COR-L47 (cell line): ENCODE measurements around the gene CHRND.

Experiments used
- DNase-seq: peaks from one replicate; lab custom pipeline; 2025; lab: John Stamatoyannopoulos, UW

Gene CHRND

DNA sequence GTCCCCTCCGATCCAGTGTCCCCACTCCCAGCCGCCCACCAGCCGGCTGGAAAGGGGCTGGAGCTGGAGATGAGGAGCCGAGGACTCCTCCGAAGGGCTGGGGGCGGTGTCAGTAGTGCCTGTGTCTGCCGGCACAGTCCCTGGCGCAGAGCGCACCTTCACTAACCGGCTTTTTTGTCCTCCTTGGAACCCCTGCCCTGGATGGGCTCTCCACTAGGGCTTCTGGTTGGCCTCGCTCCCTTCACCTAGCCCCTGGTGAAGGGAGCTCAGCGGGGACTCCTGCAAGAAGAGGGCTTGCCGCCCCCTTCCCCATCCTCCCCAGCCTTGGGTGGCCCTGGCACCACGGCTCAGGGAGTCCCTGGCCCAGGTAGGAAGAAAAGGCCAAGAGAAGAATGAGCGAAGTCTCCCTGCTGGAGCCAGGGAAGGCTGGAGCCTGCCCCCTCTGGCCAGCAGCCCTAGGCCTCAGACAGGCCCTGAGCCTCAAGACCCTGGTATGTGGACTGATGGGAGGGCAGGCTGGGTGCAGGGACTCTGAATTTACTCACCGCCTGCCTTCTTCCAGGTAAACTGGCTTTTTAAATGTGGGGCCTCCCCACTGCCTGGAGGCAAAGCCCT lies 37.8 kb upstream of the CHRND start:
- DNase-seq, result no peak

DNA sequence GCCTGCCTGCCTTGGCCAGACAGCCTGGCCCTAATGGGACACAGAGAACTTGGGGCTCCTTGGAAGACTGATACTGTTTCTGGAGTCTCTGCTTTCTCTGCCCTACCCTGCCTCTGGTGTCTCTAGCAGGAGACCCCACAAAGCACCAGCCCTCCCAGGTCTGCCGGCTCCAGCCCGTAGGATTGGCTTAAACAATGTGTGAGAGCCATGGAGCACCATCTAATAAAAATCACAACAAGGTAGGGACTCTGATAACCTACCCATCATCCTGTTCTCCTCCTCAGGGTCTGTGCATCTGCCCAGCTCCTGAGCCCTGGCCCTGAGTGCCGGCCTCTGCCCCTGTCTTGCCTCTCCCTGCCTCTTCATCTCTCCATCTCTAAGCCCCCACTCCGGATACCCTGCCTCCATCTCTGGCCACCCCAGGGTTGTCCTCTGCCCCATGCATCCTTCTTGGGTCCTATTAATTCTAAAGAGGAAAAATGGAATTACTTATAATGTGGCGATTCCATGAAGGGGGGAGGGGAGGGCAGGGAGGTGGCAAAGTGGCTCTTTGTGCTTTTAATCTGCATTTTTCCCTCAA lies 37.1 kb upstream of the CHRND start:
- DNase-seq, result no peak

DNA sequence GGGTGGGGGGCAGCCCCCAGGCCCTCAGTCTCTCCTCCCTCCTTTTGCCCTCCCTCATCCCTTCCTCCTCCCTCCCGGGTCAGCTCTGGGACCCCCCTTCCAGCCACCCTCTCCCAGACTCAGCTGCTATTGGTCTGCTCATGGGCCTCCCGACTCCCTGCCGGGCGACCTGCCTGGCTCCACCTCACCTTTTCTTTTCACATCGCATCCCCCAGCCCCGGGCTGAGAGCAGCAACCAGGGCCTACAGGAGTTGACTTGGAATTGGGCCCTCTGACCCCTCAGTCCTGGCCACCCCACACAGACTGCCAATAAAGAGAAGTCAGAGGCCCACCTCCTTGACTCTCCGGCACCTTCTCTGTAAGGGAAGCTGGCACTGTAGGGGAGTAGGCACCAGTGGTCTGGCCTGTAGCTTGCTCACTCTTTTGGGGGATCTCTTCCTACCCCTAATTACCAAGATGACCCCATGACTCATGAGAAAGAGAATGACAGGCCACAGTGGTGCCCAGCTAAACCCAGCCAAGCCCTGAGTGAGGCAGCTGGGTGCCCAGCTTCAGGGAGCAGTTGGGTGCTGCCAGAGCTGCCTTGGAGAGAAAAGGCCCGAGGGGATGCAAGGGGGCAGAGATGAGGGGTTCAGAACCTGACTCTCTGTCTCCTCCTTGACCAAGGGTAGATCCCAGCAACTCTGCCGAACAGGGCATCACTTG lies 36.3 kb upstream of the CHRND start:
- no peak for DNase-seq

DNA sequence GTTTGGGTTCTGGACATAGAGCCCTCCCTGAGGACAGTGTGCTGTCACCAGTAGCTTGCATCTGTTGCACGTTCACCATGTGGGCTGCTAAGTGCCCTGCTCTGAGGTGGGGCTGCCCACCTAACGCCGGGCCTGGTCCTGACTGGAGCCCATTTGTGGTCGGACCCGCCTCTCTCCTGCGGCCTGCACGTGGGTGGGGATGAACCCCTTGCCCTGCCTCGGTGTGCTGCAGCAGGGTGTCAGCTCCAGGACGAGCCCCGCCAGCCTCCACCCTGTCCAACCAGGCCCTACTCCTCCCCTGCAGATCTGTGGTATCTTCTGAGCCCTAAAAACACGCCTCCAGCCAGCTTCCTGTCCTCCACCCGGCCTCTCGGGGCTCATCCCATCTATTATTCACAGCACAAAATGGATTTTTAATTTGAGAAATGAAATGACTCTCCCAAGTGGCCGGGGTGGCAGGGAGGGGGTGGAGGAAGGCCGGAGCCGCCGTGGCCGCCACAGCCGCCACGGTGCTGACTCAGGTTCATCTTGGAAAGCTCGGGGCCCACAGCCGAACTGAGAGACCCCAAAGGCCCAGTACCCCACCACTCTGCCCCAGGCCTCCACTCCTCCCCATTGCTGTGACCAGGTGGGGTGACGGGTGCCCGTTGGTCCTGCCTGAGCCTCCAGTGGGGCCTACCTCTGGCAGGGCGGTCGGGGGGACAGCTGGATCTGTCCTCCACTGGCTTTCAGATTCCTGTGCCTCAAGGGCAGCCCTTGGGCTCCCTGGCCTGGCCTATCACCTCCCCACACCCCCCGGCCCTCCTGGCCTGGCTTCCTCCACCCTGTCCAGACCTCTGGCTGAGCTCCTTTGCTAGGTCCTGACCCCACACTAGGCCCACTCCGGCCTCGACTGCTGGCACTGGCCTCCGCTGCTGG lies 35.5 kb upstream of the CHRND start:
- DNase-seq, result no peak

DNA sequence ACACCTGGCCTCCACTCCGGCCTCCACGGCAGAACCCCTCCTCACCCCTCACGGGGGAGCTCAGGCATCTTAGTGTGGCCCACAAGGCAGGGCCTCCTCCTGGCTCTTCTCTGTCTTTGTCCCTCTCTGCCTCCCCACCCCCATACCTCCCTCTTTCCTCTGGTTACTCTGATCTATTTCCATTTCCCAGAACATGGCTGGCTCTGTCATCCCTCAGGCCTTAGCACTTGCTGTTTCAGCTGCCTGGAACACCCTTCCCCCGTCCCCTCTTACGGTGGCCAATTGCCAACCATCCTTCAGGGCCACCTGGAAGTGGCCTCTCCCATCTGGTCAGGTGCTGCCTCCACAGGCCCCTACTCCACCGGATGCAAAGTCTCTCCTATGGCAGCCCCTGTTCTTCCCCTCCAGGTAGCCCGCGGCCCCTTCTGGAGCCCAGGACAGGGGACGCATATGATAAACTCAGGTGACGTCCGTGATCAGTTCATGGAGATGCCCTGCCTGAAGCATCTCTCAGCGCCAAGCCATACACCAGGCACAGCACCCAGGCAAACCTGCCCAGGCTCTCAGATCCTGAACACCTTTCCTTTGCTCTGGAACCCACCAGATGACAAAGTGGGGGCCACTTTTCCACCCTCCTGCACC lies 34.7 kb upstream of the CHRND start:
- DNase-seq, result no peak

DNA sequence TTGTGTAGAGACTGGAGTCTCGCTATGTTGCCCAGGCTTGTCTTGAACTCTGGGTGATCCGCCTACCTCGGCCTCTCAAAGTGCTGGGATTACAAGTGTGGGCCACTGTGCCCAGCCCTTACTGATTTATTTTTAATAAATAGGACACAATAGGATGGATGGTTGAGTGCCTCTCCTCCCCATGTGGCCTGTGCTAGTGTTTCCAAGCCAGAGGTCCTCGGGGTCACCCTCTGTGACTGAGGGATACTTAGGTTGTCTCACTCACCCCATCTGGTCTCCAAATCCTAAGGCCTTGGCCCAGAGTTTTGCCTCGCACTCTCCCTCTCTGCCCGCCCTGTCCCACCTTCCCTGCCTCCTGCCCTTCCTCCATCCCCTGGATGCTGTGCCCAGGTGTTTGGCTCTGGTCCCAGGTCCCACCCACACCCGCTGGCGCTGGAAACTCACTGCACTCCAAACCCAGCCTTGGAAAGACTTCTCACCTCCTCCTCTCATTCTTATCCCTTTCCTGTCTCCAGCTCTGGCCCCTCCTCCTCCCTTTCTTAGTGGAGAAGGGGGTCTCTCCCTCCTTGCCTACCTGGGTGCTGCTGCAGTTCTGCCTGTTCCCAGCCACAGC lies 33.6 kb upstream of the CHRND start:
- no peak for DNase-seq

DNA sequence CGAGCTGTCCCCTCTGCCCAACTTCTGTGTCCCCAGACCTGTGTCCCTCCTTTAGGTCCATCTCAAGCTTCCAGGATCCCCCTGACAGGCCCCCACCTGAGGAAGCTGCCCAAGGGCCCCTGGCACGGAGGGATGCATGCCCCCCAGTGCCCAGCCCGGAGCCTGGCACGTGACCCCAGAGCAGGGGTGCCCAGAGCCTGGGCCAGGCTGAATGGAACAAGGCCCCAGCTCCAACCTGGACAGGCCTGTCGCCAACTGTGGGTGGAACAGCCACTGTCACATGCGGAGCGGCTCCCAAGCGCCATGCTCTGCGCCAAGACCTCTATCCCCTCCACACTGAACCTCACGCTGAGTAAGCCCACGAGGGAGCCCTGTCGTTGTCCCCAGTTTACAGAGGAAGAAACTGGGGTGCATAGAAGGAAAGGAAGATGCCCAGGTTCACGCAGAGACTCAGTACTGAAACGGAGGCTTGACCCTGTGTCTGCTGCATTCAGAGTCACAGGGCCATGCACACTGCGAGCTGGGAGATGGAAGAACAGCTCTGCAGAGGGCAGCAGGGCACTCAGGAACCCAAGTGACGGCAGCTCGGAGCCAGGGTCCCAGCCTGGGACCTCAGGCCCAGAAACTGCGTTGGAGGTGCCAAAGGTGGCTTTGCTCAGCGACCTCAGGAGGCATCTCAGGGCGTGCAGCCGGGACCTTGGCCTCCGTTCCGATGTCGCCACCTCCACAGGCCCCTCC lies 32.8 kb upstream of the CHRND start:
- DNase-seq, result no peak

DNA sequence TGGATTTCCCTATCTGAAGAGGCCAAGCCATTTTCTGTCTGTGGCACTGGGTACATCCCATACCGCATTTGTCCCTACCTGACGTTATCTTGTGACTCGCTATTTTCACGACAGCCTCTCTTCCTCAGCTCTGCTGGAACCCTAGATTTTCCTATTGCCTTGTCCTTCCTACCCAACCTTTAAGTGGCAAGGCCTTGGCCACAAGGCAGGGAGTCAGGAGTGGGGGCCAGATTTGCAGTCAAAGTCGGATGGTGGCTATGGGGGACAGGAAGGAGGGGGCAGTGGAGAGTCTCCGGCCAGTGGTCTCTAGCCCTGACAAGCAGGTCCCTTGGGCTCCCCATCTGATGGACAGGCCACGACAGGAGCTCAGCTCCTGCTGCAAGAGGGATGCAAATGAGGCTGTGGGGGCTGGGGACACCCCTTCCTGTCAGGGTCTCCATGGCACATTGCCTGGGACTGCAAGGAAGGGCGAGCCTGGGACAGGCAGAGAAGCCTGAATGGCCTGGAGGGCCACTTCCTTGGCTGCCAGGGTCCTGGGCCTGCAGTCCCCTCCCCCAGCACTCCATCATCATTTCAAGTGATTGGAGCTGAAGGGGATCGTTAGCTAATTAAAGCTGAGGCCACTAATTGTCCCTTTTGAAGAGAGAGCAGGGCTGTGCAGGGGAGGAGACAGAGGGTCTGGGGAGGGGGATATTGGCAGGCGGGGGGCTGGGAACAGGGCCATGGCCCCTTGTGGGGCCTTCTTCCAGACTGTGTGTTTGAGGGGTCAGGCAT lies 32.1 kb upstream of the CHRND start:
- DNase-seq, result no peak

DNA sequence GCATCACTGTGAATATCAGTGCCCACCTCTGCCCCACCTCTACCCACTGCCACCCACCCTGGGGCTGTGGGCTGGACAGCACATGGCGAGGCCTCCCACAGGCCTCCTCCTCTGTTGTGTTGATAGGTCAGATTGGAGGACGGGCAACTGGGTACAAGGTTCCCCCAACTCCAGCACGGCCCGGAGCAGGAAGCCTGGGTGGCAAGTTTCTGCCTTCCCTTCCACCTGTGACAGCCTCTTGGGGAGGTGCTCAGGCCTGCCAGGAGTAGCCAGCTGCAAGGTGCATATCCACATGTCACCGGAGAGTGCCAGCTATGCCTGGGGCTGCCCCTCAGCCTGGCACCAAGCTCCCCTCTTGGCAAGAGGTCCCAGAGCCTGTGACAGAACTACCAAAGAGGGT lies 31.4 kb upstream of the CHRND start:
- DNase-seq, result no peak

DNA sequence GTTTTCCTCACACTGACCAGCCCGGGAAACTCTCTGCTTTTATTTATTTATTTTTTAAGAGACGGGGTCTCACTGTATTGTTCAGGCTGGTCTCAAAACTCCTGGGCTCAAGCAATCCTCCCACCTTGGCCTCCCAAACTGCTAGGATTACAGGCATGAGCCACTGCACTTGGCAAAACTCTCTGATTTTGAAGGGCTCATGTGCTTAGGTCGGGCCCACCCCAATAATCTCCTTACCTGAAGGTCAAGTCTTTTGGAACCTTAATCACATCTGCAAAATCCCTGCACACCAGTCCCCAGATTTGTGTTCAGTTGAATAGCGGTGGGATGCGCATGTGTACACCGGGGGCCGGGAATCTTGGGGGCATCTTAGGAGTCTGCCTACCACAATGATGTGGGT lies 30.7 kb upstream of the CHRND start:
- DNase-seq, result no peak

DNA sequence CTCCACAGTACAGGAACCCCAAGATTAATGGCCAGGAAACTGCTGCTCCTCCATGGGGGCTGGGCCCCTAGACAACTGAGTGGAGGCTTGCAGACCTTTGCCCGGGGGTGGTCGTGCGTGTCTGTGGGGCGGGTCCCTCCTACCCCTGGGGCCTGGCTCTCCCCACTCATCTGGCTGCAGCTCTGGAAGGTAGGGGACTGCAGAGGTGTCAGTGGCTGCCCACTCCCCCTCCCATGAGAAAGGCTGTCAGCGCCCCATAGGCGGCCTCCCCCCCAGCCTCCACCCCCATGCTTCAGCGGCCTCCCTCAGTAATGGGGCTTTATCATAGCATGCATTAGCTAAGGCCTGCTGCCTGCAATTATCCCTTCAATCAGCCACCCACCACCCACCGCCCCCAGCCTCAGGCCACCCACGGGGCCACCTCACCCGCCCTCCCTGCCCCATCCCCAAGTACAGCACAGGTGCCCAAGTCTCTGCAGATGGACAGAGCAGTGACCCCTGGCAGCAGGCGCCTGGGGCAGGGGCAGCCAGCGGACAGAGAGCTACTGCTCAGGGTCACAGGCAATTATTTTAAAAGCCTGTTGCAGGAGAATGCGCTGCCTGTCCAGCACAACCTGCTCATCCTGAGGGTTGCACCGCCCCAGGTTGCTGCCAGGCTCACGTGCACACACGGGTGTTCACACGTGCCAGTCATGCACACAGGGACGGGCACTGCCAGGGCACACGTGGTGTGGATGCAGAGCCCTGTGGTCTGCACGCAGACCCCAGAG lies 29.3 kb upstream of the CHRND start:
- no peak for DNase-seq

DNA sequence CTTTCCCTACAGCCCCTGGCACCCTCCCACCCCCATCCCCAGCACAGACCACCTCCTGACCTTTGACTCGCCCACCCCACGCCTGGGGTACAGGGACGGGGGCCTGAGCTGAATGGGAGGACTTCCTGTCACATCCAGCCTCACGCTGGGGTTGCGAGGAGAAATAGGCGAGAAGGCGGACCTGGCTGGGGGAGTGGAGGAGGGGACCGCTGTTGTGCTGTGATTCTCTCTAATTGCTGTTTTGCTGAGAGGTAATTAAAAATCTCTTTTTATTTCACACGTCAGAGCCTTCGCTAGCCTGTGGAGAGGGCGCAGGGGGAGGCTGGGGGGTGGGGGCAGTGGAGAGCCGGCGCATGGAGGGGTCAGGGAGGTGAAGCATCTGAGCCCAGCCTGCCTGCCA lies 28.6 kb upstream of the CHRND start:
- DNase-seq, result peak; percentile 58

DNA sequence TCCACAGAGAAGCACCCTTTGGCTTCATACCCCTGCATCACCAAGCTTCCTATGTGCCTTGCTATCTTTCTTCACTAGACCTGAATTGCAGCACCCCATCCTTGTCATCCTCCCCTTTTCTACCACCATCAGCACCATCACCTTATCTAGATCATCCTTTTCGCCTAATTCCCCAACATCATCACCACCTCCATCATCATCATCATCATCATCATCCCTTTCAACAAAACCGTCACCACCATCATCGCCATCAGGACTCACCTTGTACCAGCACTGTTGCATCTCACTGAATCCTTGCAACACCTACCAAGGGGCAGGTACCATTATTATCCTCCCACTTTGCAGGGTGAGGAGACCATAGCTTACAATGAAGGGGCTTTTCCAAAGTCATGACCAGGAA lies 27.5 kb upstream of the CHRND start:
- no peak for DNase-seq

DNA sequence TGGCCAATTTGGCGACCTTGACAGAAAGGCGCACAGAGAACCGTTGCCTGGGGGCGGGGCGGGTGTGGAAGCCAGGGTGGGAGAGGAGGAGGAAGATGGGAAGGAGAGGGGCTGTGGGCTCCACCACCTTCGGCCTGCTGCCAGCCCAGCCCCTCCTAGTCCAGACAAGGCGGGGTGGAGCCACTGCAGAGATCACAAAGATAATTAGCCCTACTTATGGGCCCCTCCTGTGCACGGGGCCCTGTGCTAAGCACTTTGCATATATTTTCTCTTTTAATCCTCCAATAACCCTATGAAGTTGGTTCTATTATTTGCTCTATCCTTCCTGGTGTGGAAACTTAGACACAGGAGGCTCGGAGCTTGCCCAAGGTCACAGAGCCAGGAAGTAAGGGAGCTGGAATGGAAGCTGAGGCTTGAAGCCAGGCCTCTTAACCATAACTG lies 24.6 kb upstream of the CHRND start:
- DNase-seq, result no peak

DNA sequence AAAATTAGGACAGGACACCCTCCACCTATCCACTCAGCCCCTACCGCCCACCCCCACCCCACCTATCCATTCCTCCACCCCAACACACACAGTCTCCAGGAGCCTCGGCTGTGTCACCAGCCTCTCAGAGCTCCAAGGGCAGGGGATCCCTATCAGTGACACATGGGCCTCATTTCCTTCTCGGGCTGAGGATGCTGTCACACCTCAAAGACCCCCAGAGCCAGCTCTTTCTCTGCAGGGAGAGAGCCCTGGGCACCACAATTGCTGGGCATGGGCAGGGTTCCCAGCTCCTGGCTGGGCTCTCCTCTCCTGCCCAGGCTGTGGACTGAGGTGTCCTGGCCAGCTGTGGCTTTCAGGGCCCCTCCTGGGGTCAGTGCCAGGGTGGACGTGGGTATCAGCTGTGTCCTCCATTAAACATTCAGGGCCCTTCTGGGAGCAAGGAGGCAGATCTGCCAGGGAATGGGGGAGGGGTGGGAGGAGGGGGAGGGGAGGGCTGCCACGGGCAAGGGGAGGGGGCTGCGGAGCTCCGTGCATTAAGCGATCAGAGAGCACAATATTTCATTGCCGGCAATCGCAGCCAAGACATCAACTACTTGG lies 24.1 kb upstream of the CHRND start:
- no peak for DNase-seq

DNA sequence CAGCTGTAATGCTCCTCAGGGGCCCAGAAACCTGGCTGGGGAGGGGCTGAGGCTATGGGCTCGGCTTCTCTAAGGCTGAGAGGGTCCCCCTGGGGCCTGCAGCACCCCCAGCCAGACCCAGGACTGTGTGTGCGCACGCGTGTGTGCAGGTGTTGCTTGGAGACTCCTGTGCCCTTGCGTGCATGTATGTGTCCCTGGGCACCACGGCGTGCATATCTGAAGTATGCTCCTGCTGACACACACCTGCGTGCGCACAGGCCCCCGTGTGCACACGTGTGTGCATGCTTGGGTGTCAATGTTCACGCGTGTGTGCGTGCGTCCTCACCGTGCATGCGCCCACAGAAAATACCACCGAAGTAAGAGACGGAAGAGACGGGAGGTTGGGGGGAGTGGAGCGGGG lies 23.4 kb upstream of the CHRND start:
- DNase-seq, result no peak

DNA sequence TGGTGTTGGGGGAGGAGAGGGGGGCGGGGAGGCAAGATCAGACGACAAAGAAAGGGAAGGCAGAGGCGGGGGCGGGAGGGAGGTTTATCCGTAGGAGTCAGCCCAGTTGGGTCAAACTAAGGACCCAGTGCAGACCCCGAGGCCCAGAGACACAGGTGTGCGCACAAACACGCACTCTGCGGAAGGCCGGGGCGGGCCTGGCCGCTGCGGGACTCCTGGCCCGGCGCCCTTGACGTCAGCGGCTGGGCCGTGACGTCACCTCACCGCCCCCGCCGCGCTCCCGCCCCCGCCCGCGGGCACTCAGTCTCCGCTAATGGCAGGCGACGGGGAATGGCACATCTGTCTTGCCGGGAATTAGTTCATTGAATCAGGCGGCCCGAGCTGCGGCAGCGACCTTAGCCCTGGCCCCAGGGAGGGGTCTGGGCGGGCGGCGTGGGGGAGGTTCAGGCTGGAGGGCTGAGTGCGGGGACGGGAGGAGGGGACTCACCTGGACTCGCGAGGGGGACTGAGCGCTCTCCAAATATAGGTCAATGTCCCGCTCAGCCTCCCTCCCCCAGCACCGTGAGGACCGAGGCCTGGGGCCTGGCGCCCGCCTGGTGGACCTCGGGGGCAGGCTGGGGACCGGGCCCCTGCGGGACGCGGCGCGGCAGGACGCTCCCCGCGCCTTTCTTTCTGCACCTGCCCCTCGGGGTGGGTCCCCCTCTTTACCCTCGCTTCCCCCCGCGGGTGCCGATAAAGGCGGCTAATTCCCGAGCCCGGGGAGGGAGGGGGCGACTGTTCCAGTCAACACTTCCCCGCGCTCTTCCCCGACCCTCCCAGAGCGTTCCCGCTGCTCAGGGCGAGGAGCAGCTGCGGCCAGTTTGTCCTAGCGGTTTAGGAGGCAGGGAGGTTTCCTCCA lies 22.8 kb upstream of the CHRND start:
- no peak for DNase-seq

DNA sequence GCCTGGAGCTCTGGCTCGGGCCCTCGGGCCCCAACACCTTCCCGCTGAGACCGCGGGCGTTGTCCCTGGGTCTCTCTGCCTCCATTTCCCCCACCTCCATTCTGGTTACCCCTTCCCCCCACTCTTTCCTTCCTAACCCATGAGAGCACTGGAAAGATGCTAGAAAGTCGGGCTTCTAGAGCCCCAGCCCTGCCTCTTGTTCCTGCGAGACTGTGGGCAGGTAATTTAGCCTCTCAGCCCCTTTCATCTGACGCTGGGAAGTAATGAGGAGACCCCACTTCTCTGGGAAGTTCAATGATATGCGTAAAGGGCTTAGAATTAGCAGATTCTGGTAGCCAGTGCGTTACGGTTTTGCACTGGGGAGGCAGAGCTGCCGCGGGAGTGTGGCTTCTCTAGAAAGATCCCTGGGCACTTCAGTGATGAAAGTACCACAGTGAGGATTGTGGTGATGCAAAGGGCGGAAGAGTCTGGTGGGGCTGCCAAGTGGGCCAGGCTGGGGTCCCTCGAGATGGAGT lies 22.1 kb upstream of the CHRND start:
- no peak for DNase-seq
